ENCODE results near the gene TBXAS1.

DNA sequence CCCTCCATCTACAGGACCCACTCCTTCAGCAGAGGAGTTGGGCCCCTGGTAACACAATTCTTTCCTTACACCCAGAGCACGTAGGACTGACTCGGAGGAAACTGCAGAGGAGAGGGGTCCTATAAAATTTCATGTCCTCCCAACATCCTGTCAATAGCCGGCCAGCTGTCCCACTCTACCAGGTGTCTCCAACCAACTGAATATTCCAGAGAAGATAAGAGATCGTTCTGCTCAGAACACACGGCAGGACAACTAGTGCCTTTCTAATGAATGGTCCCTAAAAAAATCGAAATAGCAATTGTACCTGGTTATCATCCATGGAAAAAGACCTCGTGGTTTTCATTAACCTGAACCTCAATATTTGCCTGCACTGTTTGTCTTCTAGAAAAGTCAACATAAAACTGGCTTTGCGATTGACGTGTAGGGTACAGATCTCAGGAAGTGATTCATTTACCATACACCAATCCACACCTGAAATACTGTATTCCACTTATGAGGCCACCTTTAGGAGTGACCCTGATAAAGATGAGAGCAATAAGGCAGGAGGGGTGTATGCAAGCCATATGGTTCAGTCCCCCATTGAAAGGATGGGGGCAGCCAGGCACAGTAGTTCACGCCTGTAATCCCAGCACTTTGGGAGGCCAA is 121.9 kb downstream of the TBXAS1 start:
- TF ChIP-seq, protein P1, sequence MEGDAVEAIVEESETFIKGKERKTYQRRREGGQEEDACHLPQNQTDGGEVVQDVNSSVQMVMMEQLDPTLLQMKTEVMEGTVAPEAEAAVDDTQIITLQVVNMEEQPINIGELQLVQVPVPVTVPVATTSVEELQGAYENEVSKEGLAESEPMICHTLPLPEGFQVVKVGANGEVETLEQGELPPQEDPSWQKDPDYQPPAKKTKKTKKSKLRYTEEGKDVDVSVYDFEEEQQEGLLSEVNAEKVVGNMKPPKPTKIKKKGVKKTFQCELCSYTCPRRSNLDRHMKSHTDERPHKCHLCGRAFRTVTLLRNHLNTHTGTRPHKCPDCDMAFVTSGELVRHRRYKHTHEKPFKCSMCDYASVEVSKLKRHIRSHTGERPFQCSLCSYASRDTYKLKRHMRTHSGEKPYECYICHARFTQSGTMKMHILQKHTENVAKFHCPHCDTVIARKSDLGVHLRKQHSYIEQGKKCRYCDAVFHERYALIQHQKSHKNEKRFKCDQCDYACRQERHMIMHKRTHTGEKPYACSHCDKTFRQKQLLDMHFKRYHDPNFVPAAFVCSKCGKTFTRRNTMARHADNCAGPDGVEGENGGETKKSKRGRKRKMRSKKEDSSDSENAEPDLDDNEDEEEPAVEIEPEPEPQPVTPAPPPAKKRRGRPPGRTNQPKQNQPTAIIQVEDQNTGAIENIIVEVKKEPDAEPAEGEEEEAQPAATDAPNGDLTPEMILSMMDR (IDR thresholded peaks at IDR 0.05; ENCODE audit: low read length), result no peak
- no peak for TF ChIP-seq EZH2phosphoT487 (IDR thresholded peaks at IDR 0.05; ENCODE audit: low read length)
